GM21717 (cell line): ENCODE measurements around the gene SPTB.
"Not testable (repeated sequence)": the region's sequence is repeated elsewhere in the genome, so short reads cannot be mapped to it uniquely, and the experiment has no call there.

Experiments
- ATAC-seq: cut with Tn5 transposase; IDR thresholded peaks from one replicate; pipeline ENCODE4 v1.9.1; 2021; ENCODE audit warnings: mild to moderate bottlenecking, moderate library complexity; ENCODE audit not compliant: unreplicated experiment

The SPTB gene

GRCh38 chr14:64825006-64825405 is 54.7 kb downstream of the SPTB start:
- ATAC-seq = no peak

- ATAC-seq = no peak
Observed at GRCh38 chr14:64824471-64824870, 55.2 kb downstream of the SPTB start.

- ATAC-seq = no peak
Observed at GRCh38 chr14:64823305-64823861, 56.3 kb downstream of the SPTB start.

- no peak for ATAC-seq
Observed at GRCh38 chr14:64821651-64822050, 58.1 kb downstream of the SPTB start.

GRCh38 chr14:64818151-64818550 is 61.6 kb downstream of the SPTB start:
- ATAC-seq = no peak

- no peak for ATAC-seq
Observed at GRCh38 chr14:64817631-64818030, 62.1 kb downstream of the SPTB start.

- no peak for ATAC-seq
Observed at GRCh38 chr14:64816221-64816783, 63.4 kb downstream of the SPTB start.

GRCh38 chr14:64815257-64815656 is 64.5 kb downstream of the SPTB start:
- ATAC-seq = no peak

GRCh38 chr14:64812412-64812811 is 67.3 kb downstream of the SPTB start:
- ATAC-seq = peak; percentile 61

- ATAC-seq = no peak
Observed at GRCh38 chr14:64811676-64812075, 68.0 kb downstream of the SPTB start.

GRCh38 chr14:64808449-64808848 is 71.3 kb downstream of the SPTB start:
- ATAC-seq = no peak

- ATAC-seq = no peak
Observed at GRCh38 chr14:64807551-64807950, 72.2 kb downstream of the SPTB start.

GRCh38 chr14:64806862-64807495 is 72.7 kb downstream of the SPTB start:
- no peak for ATAC-seq

GRCh38 chr14:64806202-64806861 is 73.4 kb downstream of the SPTB start:
- ATAC-seq = no peak

- ATAC-seq = not testable (repeated sequence)
Observed at GRCh38 chr14:64805646-64806045, 74.1 kb downstream of the SPTB start.

- ATAC-seq = no peak
Observed at GRCh38 chr14:64804754-64805260, 74.9 kb downstream of the SPTB start.

- ATAC-seq = no peak
Observed at GRCh38 chr14:64801800-64802199, 77.9 kb downstream of the SPTB start.

GRCh38 chr14:64801046-64801445 is 78.7 kb downstream of the SPTB start:
- no peak for ATAC-seq

- no peak for ATAC-seq
Observed at GRCh38 chr14:64800000-64800399, 79.7 kb downstream of the SPTB start.

GRCh38 chr14:64799555-64799954 is 80.2 kb downstream of the SPTB start:
- ATAC-seq = no peak

- no peak for ATAC-seq
Observed at GRCh38 chr14:64796369-64796768, 83.3 kb downstream of the SPTB start.

- no peak for ATAC-seq
Observed at GRCh38 chr14:64795921-64796320, 83.8 kb downstream of the SPTB start.
